ENCODE data around the gene LCN6. TPM values are rescaled to one million over a fixed set of nuclear protein-coding genes. Genes with fewer than 3 reads are reported as not detected.

LCN6 gene
- total and polyA plus RNA-seq, 12 donors, result 0.43 to 25.4 (median 2.2) TPM; not detected in 6

DNA sequence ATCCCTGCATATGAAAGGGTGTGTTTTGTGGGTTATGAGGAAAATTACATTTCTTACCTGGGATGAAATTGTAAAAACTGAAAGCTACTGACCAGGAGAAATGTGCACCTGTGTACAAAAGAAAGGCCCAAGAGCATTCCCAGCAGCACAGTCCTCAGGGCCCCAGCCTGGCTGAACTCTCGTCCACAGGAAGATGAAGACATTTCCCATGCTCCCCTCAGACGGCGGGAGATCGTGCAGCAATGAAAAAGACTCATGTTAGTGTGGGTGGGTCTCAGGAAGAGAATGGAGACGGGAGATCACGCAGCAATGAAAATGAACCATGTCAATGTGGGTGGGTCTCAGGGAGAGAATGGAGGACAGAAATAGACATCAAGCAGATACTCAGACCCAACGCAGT, 28.6 kb upstream of the LCN6 start:
- Histone ChIP-seq H3K4me1 (replicated peaks in 1 of 2) (no peaks in the 10 kb centered on the region), H3K36me3 (replicated peaks in 1 of 2) (no peaks in the 10 kb centered on the region), H3K4me3 (no peak overlapping the region), H3K27ac (no peak overlapping the region), H3K9me3 (replicated peaks in 1 of 3) (no peaks in the 10 kb centered on the region), H3K27me3 (no peaks in the 10 kb centered on the region)
- intact Hi-C loops (cut with DNase I), result no loop called here
- TF ChIP-seq, protein P1, sequence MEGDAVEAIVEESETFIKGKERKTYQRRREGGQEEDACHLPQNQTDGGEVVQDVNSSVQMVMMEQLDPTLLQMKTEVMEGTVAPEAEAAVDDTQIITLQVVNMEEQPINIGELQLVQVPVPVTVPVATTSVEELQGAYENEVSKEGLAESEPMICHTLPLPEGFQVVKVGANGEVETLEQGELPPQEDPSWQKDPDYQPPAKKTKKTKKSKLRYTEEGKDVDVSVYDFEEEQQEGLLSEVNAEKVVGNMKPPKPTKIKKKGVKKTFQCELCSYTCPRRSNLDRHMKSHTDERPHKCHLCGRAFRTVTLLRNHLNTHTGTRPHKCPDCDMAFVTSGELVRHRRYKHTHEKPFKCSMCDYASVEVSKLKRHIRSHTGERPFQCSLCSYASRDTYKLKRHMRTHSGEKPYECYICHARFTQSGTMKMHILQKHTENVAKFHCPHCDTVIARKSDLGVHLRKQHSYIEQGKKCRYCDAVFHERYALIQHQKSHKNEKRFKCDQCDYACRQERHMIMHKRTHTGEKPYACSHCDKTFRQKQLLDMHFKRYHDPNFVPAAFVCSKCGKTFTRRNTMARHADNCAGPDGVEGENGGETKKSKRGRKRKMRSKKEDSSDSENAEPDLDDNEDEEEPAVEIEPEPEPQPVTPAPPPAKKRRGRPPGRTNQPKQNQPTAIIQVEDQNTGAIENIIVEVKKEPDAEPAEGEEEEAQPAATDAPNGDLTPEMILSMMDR (IDR thresholded peaks at IDR 0.05), result no peak
- TF ChIP-seq POLR2A (IDR thresholded peaks at IDR 0.05), result no peak
- WGBS, 4 donors, result 54 to 67% (median 66%) methylated on average over 7 of the region's 7 CpGs
- no peak for DNase-seq

DNA sequence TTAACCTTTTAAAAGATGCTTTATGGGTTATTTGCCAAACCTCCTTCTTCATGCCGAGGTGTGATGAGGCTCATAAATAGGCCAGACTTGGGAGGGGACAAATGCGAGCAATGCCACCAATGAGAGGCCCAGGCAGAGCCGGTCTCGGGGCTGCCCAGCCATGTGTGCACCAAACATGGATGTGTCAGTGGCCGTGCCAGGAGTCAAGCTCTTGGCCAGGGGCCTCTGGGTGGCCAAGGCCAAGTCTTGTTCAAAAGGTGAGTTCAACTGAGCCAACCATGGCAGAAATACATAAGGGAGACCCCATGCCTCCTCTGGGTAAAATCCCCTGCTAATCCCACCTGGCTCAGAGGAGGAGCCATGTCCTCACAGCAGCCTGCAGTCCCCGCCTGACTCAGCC, 26.9 kb upstream of the LCN6 start:
- TF ChIP-seq, protein P1 (IDR thresholded peaks at IDR 0.05), result no peak
- TF ChIP-seq POLR2A (IDR thresholded peaks at IDR 0.05), result no peak
- intact Hi-C loops (cut with DNase I), result no loop called here
- Histone ChIP-seq H3K27me3 (no peaks in the 10 kb centered on the region), H3K4me1 (replicated peaks in 1 of 2) (no peaks in the 10 kb centered on the region), H3K36me3 (replicated peaks in 1 of 2) (no peaks in the 10 kb centered on the region), H3K27ac (no peak overlapping the region), H3K9me3 (replicated peaks in 1 of 3) (no peaks in the 10 kb centered on the region), H3K4me3 (no peak overlapping the region)
- WGBS, 4 donors, result 71 to 94% (median 87%) methylated on average over 6 of the region's 6 CpGs
- no peak for DNase-seq

DNA sequence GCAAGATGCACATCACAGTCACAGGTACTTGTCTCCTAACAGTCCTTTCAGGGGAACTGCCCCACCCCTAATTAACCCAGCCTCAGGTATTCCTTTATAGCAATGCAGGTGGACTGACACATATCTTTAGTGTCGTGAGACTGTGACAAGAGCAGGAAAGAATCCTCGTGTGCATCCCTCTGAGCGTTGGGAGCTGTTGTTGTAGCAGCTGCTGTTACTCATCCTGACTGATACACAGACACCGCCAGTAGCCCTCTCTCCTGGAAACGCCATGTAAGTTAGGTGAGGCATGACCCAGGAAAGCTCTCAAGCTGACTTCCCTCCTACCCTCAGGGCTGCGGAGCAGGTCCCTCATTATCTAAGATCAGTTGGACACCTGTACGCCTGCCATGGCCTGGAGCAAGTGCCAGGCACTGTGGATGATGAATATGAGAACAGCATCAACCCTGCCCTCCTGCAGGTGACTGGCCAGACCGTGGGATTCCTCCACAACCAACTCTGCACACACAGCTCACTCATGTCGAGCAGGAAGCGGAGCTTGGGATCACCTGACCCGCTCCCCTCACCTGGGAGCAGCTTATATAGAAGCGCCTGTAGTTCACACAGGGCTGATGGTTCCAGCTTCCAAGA, 26.2 kb upstream of the LCN6 start:
- DNase-seq, result no peak
- TF ChIP-seq, protein P1 (IDR thresholded peaks at IDR 0.05), result no peak
- no peak for TF ChIP-seq POLR2A (IDR thresholded peaks at IDR 0.05)
- 86 to 95% (median 92%) methylated on average over 10 to 12 of the region's 12 CpGs for WGBS, 4 donors
- Histone ChIP-seq H3K27me3 (no peaks in the 10 kb centered on the region), H3K36me3 (replicated peaks in 1 of 2) (no peaks in the 10 kb centered on the region), H3K4me3 (no peak overlapping the region), H3K9me3 (replicated peaks in 1 of 3) (no peaks in the 10 kb centered on the region), H3K4me1 (replicated peaks in 1 of 2) (no peaks in the 10 kb centered on the region), H3K27ac (no peak overlapping the region)
- intact Hi-C loops (cut with DNase I), result no loop called here

DNA sequence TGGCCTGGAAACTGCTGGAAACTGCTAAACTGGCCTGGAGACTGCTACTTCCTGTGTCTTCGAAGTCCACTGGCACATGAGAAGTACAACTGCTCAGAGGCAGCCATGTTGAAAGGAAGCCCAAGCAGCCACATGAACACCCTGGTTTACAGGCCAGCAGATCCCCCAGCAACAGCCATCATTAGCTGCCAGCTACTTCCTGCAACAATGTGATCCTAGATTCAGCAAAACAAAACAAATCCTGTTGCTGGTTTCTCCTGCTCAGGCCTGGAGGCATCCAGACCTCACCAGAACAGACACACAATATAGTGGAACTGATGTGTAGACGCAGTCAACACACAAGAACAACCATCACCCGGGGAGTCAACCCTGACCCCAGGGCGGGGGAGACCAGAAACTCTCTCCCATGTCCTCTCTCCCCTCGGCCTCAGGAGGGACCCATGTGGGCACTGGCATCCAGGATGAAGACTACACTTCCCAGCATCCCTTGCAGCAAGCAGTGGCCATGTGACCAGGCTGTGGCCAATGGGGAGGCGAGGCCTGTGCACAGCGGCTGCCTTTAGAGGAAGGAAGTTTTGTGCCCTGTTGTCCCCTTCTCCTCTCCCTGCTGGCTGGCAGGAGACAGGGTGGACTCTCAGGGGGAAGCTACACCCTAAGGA, 25.2 kb upstream of the LCN6 start:
- intact Hi-C loops (cut with DNase I), result no loop called here
- 77 to 92% (median 86%) methylated on average over 5 to 7 of the region's 7 CpGs for WGBS, 4 donors
- no peaks in the 10 kb centered on the region for H3K27me3 ChIP-seq
- TF ChIP-seq, protein P1 (IDR thresholded peaks at IDR 0.05), result no peak
- TF ChIP-seq POLR2A (IDR thresholded peaks at IDR 0.05), result no peak
- no peak overlapping the region for H3K4me3 ChIP-seq
- no peak for DNase-seq
- H3K27ac ChIP-seq, result no peak overlapping the region
- no peaks in the 10 kb centered on the region for H3K36me3 ChIP-seq (replicated peaks in 1 of 2)
- H3K9me3 ChIP-seq (replicated peaks in 1 of 3), result no peaks in the 10 kb centered on the region
- no peaks in the 10 kb centered on the region for H3K4me1 ChIP-seq (replicated peaks in 1 of 2)
